Daoy (cell line): ENCODE measurements around the gene NELFCD. TPM values are rescaled to one million over a fixed set of nuclear protein-coding genes. Genes with fewer than 3 reads are reported as not detected.
"Not testable (repeated sequence)": the region's sequence is repeated elsewhere in the genome, so short reads cannot be mapped to it uniquely, and the experiment has no call there.

ENCODE experiments used
- DNase-seq: peaks from one replicate; pipeline ENCODE4 v3.0.0-alpha.2; 2015; ENCODE audit warnings: low read depth
- total RNA-seq: library from RNA; depleted of rRNA; stranded (reverse); fragments of >200 nt; shearing (Covaris generic); gene quantifications from 2 replicates; pipeline ENCODE4 v1.2.3, GENCODE V29; 2014; rRNA removed

The NELFCD gene, protein sequence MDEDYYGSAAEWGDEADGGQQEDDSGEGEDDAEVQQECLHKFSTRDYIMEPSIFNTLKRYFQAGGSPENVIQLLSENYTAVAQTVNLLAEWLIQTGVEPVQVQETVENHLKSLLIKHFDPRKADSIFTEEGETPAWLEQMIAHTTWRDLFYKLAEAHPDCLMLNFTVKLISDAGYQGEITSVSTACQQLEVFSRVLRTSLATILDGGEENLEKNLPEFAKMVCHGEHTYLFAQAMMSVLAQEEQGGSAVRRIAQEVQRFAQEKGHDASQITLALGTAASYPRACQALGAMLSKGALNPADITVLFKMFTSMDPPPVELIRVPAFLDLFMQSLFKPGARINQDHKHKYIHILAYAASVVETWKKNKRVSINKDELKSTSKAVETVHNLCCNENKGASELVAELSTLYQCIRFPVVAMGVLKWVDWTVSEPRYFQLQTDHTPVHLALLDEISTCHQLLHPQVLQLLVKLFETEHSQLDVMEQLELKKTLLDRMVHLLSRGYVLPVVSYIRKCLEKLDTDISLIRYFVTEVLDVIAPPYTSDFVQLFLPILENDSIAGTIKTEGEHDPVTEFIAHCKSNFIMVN
- 33.6 and 40.3 TPM in 2 replicates for total RNA-seq

DNA sequence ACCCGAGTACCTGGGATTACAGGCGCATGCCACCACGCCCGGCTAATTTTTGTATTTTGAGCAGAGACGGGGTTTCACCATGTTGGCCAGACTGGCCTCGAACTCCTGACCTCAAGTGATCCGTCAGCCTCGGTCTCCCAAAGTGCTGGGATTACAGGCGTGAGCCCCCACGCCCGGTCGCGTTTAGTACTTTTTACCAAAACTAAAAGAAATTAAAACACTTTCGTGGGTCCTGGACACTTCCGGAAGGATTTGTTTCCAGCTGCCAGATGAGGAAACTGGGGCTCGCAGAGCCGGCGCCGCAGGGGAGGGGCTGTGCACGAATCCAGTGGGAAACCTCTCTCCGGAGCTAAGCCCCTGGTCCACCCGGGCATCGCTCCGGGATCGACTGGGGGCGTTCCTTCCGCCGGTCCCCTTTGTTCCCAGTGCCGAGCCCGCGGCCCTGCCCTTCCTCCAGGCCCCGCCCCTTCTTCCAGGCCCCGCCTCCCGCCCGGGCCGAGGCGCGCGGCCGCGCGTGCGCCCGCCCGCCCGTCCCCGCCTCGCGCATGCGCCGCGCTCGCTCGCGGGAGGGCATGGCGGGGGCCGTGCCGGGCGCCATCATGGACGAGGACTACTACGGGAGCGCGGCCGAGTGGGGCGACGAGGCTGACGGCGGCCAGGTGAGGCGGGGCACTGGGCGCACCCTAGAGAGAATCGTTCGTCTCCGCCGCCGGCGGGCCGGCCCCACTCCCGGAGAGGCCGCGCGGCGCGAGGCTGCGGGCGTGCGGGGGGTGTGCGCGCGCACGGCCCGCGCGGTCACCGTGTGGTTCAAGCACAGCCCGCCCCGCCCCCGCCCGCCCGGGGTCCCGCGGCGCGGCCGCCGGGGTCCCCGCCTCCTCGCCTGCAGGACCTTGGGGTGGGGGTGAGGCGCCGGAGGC, at the start of gene NELFCD:
NELFCD (plus strand) TSS at position 546 of the 917 bp plus-strand sequence; CDS start at position 600, 54 bp downstream.
- DNase-seq = peak; percentile 91

DNA sequence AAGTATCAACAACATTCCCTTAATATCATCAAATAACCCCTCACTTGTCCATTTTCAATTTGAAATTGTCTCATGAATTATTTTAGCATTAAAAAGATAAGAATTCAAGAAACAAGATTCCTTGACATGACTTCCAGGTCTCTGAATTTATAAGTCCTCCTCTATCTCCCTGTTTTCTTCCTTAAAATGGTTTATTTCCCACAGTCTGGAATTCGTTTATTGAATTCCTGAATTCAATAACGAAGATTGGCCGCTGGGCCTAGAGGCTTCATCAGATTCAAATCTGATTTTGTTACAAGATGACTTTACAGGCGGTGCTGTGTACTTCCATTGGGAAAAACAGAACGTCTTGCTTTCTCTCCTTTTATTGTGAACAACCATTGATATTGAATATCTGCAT, 48.9 kb upstream of the NELFCD start:
- DNase-seq = no peak

DNA sequence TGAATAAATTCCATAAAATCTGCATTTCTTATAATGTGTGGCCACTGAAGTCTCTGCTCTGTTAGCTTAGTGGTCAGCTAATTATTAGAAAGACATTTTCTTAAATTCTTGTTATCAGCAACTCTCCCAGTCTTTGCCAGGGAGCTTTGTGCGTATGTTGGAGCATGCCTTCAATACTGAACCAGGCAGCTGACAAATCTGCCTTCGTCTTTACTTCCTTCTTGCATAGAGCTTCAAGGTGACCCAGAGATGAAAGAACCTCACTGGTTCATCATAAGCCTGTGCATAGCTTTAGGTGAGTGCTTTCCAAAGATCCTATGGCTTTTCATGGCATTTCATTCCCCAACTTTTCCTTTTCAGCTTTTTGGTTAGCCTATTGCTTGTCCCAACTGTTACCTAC, 43.0 kb upstream of the NELFCD start:
- DNase-seq = no peak

DNA sequence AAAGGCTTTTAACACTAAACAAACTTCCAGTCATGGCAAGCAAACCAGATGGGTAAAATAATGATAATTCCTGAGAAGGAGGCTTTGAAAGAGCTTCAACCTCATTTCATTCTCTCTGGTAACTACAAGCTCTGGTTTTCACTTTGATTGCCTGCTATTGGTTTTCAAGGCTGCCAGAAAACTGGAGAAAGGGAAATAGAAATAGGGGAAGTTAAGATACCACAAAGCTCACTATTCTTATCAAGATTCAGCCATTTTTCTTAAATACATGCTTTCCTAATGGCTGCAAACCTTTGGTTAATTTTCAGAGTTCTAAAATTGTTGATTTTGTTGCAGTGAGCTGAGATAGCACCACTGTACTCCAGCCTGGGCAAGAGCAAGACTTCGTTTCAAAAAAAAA, 42.5 kb upstream of the NELFCD start:
- no peak for DNase-seq

DNA sequence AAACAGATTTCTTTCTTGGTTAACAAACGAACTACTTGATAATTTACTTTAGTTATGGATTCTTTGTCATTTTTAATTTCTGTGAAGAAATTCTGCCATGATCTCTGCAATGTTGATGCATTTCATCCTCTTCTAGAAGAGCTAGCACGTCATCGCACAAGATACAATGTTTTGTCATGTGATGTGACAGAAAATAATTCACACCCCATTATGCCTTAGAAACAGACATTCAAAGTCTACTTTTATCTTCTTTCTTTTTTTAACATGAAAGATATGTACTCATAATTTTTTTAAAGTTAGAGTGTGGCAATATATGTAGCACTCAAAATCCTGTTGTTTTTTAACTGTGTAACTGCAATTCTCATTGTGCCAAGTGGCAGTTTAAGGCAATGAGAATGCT, 39.6 kb upstream of the NELFCD start:
- no peak for DNase-seq

DNA sequence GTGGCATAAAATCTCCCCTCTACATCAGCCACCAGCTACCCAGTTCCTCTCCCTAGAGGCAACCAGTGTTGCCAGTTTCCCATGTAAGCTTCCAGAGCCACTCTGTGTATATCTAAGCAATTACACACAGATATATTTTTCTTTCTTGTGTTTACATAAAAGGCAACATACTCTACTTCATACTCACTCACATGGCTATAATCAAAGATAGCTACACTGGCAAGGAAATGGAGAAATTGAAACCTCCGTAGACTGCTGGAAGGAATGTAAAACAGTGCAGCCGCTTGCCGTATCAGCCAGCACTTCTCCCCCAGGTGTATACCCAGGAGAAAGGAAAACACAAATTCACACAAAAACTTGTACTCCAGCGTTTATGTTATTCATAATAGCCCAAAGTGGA, 38.5 kb upstream of the NELFCD start:
- DNase-seq = no peak

DNA sequence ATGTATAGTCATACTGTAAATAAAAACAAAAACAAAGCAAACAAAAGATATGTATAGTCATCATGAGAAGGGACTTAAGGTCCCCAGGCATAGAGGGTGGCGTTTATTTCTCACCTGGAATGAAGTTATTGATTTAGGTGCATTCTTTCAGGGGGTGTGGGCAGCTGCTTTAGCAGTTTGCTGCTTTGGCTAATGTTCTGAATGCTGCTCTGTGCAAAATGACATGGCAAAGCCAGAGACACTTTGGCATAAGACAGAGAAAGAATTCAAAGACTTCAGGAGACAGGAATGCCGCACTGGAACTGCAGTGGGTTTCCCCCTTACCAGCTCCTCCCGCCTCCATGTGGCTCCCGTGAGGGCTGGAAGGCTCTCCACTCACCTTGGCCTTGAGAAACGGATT, 36.4 kb upstream of the NELFCD start:
- no peak for DNase-seq

DNA sequence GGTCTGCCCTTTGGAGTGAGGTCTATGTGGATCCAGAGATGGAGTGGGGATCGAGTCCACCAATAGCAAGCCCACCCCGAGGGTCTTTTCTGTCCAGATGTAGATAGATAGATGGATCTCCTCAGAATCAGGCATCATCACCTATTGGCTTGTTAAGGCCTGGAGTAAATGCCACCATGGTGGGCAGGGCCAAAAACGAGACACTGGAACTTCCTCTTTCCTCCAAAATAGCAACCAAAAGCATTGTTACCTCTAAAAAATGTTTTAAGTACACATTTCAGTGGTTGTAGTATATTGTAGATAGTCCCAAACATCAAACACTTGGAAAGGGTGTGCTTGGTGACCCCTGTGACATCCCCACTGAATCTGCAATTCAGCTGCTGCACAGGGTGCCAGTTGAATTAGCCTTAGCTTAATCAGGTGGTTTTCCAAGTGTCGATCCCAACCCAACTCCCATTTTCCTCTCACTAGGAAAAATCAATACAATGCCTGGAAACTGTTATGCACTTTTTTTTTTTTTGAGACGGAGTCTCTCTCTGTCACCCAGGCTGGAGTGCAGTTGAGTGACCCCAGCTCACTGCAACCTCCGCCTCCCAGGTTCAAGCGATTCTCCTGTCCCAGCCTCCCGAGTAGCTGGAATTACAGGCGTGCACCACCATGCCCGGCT, 35.0 kb upstream of the NELFCD start:
- no peak for DNase-seq

DNA sequence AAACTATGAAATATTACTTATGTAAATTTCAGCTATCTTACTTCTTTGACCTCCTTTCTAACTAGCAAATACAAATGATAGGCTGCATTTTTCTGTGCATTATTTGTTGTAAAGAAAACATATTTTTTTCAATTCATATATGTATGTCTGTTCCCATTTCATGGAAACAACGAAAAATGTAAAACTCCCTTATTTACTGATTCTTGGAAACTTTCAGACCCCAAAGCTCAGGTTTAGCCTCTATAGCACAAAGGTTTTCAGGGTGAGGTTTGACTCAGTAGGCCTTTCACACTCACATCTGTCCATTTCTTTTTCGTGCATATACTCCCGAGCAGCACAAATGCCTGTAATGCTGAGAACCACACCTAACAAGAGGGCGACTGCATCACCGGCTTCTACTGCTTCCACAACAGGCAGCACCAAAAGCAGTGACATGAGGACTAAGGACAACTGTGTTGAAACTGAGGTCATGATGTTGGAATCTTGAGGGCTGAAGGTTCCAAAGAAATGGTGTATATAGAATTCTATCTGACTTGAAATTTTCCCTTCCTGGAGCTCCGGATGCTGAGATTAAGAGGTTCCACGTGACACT, 33.2 kb upstream of the NELFCD start:
- DNase-seq = not testable (repeated sequence)

DNA sequence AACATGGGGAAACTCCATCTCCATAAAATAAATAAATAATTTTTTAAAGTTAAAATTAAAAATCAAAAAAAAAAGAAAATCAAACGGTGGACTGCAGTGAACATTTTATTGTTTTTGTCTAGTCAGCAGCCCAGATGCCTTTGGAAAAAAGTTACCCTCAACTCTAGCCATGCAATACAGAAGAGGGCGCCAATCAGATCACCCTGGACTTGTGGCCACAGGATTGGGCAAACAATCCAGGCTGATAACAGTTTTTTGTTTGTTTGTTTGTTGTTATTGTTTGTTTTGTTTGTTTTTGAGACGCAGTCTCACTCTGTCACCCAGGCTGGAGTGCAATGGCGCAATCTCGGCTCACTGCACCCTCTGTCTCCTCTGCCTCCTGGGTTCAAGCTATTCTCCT, 30.5 kb upstream of the NELFCD start:
- DNase-seq = no peak

DNA sequence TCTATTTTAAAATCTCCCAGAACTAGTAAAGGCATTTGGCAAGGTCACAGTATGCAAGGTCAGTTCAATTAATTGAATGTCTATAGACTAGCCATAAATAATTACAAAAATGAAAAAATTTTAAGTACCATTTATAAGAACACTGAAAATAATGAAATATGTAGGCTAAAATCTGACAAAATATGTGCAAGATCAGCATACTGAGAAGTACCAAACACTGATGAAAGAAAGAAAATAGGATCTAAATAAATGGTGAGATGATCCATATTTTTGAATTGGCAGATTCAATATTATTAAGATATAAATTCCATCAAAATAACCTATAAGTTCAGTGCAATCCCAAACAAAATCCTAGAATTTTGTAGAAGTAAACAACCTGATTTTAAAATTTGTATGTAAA, 28.0 kb upstream of the NELFCD start:
- no peak for DNase-seq

DNA sequence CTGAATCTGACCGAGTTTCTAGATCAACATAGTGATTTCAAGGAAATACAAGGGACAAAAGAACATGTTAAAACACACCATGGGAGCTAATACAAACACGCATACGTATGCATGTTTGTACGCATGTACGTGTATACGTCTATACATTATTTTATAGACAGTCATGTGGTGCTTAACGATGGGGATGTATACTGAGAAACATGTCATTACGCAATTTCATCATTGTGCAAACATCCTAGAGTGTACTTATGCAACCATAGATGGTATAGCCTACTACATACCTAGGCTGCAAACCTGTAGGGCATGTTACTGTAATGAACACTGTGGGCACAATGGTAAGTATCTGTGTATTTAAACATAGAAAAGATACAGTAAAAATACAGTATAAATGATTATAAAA, 25.0 kb upstream of the NELFCD start:
- no peak for DNase-seq

DNA sequence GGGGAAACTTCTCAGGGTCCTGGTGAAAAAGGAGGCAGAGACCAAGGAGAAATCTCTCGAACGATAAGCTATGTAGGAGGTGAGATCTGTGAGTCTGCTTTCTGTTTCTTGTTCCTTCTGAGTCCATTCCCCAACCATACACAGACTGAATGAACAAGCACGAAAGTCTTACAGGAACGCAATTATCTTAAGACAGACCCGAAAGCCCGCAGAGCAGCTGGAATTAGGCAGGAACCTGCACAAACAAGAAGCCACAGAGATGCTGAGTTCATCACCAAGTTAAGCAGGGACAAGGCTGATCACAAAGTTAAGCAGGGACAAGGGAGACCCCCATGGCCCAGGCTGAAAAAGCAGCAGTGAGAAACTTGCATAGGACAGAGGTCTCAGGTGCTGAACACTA, 21.4 kb upstream of the NELFCD start:
- DNase-seq = no peak

DNA sequence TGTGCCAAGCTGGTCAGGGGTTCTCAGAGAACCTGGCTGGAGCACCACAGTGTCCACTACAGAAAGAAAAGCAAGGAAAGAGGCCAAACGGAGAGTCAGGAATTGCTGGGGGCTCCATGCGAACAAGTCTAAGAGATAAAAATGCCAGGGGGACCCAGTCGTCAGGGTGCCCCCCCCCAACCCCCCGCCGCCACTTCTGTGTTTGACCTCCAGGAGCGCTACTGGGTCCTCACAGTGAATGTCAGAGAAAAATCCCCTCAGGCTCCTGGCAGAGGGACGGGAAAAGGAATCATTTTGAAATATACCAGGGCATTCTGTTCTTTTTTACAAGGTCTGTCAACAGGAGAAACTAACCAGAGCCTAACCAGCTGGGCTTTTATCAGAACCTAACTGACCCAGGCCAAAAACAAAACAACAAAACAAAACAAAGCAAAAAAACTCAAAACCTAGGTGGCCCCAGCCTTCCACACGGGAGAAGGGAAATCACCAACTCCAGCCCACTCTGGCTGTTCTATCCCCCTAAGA, 17.9 kb upstream of the NELFCD start:
- no peak for DNase-seq

DNA sequence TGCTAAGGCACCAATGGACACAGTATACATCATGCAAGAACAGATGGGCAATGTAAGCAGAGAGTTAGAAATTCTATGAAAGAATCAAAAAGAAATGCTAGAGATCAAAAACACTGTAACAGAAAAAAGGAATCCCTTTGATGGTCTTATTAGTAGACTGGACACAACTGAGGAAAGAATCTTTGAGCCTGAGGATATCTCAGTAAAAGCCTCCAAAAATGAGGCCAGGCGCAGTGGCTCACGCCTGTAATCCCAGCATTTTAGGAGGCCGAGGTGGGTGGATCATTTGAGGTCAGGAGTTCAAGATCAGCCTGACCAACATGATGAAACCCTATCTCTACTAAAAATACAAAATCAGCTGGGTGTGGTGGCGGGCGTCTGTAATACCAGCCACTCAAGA, 17.1 kb upstream of the NELFCD start:
- DNase-seq = not testable (repeated sequence)

DNA sequence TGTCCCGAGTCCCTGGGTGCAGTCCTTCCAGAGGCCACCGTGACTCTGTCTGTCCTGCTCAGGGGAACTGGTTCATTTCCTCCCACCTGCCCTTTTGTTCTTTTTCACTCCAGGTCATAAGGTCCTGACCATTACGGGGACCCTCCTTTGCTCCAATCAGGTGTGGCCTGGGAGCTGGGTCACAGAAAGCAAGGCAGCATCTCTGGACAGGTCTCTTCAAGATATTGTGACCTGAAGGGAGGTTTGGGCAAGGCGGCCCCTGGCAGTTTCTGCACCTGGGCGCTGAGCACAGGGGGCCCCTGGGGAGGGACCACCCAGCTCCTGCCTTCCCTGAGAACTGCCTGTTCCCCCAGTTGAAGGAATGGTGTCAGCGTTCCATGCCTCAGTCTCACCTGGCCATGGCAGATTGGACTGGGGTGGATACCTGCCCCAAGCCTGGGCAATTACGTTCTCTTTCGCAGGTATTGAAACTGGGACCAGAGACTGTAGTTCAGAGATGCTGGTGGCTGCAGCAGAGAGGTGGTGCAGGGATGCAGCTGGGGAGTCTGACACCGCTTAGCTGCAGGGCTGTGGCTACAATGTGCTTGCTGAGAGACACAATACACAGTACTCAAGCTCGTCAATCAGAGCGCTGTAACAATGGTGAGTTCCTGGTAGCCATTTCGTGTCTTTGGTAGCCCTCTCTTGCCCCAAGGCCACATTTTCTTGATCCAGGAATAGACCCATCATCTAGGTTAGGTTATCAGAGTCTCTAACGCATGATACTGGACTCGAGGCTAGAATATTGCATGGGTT, 15.6 kb upstream of the NELFCD start:
- no peak for DNase-seq

DNA sequence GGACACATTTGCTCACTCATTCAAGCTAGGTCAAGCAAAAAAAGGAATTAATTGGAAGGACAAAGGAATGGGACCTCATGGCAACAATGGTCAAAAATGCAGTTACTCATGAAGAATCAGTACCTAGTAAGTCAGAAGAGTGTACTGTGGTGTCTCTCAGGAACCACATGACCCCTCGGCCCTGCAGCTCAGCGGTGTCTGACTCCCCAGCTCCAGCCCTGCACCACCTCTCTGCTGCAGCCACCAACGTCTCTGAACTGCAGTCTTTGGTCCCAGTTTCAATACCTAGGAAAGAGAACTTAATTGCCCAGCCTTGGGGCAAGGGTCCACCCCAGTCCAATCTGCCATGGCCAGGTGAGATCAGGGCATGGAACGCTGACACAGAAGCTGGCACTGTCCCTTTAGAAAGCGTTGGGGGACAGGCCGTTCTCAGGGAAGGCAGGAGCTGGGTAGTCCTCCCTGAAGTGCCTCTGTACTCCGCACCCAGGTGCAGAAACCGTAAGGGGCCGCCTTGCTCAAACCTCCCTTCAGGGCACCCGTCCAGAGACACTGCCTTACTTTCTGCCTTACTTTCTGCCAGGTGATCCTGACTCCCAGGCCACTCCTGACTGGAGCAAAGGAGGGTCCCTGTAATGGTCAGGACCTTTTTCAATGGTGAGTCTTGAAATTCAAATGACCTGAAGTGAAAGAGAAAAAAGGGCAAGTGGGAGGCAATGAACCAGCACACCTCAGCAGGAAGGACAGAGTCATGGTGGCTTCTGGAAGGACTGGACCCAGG, 13.2 kb upstream of the NELFCD start:
- DNase-seq = no peak

DNA sequence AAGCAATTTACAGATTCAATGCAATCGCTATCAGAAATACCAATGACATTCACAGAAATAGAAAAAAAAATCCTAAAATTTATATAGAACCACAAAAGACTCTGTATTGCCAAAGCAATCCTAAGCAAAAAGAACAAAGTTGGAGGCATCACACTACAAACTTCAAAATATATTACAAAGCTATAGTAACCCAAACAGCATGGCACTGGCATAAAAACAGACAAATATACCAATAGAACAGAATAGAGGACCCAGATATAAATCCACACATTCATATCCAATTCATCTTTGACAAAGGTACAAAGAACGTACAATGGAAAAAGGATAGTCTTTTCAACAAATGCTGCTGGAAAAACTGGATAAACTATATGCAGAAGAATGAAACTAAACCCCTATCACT, 11.6 kb upstream of the NELFCD start:
- DNase-seq = no peak

DNA sequence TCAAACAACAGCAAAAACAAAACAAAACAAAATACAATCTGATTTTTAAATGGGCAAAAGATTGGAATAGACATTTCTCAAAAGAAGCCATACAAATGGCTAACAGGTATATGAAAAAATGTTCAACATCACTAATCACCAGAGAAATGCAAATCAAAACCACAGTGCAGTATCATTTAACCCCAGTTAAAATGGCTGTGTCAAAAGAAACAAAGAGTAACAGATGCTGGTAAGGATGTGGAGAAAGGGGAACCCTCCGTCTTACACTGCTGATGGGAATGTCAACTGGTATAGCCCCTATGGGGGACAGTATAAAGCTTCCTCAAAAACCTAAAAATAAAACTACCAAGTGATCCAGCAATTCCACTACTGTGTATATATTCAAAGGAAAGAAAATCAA, 10.9 kb upstream of the NELFCD start:
- DNase-seq = no peak

DNA sequence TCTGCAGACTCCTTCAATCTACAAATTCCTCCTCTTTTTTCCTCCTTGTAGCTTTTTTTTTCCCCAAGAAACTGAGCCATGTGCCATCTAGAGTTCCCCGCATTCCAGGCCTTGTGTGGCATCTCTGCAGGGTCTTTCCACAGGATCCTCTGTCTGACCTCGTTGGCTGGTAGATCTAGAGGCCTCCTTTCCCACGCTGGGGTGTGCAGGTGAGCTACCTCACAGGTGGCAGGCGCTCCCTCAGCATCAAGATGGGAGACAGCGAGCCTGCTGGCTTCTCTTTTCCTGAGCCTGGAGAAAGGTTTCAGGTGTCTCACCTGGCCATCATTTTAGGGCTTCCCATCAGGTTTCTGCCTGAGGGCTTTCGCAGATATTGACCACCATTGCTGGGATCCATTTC, 9.6 kb upstream of the NELFCD start:
- DNase-seq = no peak
